Activated T-cell treated with anti-CD3 and anti-CD28 coated beads for 4 hours (primary cell): ENCODE data around the gene AP1S1.
"Not testable (repeated sequence)": the region's sequence is repeated elsewhere in the genome, so short reads cannot be mapped to it uniquely, and the experiment has no call there.

Source experiments
- DNase-seq: peaks from one replicate; pipeline ENCODE4 v3.0.0-alpha.2; 2020

Gene AP1S1

DNA sequence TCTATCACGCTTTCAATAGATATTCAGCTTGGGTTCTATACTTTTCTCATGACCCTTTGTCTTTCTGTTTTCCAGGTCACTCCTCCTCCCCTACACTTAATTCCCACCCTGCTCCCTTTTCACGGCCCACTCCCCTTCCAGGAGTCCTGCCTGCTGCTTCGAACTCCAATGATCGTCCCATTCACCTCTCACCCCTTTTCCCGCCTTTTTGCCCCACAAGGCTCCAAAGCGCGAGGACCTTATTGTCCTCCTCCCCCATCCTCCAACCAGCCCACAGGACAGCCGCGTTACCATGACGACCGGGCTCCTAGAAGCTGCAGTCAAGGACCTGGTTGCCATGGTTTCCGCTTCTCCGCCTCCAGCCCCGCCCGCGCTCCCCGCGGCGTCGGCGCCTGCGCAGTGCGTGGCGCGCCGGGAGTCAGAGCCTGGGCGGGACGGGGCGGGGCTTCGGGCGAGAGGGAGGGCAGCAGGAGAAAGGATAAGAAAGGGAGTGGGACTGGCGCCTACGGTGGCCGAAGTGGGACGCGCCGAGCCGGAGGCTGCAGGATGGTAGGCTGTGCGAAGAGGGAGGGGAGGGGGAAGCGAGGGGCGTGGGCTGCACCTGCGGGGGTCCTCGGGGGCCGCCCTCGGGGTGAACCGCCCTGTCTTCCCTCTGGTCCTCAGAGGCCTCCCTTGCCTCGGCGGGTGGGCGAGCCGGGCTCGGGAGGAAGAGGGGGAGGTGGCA, at the start of gene AP1S1:
AP1S1 (plus strand) TSS at position 508 of the 724 bp plus-strand sequence; CDS start at position 547, 39 bp downstream.
- DNase-seq = peak; percentile 91

DNA sequence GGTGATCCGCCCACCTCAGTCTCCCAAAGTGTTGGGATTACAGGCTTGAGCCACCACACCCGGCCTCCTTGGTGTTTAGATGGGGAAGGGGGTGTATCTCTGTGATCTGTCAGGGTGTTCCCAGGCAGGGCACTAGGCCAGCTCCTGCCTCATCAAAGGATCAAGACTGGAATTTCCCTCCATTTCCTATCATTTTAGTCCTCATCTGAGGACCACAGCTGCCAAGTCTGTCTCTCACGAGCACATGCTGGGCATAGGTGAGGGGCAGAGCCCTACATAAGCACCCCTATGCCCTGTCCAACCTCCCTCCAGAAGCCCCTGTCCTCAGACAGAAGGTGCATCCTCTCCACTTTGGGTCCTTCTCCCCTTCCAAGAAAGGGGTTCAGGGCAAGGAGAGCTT, 49.5 kb upstream of the AP1S1 start:
- no peak for DNase-seq

DNA sequence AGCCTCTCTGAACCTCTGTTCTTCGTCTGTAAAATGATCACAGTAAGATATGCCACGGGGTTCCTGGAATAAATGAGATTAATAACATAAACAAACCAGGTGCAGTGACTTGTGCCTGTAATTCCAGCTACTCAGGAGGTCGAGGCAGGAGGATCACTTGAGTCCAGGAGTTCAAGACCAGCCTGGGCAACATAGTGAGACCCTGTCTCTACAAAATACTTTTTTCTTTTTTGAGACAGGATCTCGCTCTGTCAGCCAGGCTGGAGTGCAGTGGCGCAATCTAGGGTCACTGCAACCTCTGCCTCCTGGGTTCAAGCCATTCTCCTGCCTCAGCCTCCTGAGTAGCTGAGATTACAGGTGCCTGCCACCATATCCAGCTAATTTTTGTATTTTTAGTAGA, 49.0 kb upstream of the AP1S1 start:
- not testable (repeated sequence) for DNase-seq

DNA sequence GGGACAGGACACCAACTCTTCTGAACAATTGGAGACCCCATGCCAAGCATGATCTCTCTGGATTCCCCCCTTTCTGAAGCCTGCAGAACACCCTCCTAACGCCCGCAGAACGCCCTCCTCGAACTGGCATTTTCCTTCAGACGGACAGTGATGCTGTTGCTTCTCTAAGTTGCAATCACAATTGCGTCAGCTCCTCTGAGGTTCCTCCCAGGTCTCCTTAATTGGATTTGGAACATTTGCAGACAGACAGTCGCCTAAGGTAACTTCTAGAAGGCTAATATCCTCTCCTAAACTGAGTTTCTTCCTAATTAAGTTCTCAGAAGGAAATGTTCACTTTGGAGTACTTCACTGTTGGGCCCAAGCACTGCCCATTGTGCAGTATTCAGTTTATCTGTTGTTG, 47.9 kb upstream of the AP1S1 start:
- DNase-seq = no peak

DNA sequence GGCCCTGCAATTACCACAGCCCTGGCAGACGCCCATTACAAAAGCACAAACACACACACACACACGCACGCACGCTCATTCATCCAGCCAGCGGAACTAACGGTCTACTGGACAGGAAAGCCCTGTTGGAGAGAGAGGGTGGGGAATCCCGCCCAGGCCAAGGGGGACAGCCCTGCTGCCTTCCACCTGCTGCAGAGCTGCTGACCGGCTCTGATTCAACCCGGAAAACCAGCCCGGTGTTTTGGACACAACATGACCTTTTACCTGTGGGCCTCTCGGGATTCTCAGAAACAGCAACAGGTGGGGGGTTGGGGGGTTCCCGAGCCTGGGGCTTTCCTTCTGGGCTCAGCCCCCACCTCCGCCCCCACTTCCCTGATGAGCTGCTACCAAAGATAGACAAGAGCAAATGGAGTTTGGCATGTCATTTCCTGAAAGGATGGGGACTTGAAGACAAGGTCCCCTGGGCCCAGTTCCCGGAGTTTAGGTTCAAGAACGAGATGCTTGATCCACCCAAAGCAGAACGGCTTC, 45.9 kb upstream of the AP1S1 start:
- no peak for DNase-seq

DNA sequence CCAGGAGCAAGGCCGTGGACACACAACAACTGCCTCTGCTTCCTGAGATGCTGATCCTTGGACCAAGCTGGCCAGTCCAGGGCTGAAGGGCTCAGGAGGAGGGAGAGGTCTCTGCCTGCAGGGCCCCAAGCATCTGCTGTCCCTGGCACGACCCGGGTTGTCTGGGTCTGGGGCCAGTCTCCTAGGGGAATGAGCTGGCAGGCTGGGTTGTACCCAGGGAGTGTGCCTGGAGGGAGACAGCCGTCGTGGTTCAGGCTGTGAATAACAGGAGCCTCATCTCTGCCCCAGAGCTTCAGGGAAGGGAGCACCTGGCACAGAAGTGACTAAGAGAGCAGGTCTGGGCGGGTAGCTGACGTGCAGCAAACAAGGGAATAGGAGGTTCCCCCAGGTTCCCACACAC, 45.3 kb upstream of the AP1S1 start:
- no peak for DNase-seq

DNA sequence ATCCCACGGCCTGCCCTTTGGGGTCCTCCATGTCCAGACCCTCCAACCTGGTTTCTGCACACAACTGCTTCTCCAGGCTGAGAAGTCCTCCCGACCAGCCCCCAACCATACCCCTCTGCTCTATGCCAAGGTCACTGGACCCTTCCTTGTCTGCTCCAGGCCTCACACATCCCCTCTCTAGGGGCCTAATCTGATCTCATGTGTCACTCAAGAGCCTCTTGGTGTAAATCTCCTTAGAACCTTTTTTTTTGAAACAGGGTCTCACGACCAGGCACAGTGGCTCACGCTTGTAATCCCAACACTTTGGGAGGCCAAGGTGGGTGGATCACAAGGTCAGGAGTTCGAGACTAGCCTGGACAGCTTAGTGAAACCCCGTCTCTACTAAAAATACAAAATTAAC, 44.9 kb upstream of the AP1S1 start:
- no peak for DNase-seq

DNA sequence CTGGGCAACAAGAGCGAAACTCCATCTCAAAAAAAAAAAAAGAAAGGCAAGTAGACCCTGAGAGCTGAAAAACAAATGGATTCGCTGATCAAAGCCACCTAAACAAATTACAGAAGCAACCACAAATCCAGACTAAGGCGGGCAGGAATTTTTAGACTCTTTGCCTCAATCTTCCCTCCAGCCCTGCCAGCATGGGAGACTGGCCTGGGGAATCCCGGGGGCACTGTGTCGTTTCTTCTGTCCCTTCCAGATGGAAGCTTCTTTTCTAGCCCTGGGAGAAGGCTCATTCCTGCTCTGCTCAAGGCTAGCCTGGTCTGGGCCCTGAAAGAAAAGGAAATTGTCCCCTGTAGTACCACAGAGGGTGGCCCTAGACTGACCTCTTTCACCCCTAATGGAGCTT, 43.0 kb upstream of the AP1S1 start:
- no peak for DNase-seq

DNA sequence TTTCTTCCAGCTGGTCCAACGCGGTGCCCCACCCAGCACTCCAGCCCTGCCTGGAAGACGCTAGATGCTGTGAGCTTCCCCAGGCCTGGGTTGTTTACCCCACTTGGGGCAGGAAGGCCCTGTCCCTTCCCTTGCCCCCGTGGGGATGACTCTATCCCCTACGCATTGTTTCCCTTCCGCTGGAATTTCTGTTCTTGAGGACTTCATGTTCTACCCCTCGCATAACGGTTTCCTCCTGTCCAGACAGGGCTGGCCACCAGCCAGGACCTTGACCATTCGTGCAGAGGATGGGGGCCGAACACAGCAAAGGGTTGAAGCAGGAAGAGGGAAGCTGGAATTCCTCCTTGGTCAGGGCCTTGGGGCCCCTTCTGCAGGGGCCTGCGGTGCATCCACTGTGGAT, 42.0 kb upstream of the AP1S1 start:
- no peak for DNase-seq

DNA sequence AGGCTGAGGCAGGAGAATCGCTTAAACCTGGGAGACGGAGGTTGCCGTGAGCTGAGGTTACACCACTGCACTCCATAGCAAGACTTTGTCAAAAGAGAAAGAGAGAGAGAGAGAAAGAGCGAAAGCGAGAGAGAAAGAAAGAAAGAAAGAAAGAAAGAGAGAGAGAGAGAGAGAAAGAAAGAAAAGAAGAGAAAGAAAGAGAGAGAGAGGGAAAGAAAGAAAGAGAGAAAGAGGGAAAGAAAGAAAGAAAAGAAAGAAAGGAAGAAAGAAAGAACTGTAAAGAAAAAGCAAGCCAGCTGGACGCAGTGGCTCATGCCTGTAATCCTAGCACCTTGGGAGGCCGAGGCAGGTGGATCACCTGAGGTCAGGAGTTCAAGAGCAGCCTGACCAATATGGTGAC, 41.1 kb upstream of the AP1S1 start:
- DNase-seq = not testable (repeated sequence)

DNA sequence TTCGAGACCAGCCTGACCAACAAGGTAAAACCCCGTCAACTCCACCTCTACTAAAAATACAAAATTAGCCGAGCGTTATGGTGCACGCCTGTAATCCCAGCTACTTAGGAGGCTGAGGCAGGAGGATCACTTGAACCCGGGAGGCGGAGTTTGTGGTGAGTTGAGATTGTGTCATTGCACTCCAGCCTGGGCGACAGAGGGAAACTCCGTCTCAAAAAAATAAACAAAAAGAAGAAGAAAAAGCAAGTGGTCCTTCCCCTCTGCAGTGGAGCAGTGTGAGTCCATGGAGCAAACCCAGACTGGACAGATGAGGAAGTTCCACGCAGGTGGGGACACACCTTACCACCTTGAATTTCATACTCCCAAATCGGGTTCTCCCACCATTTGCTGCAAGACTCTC, 40.4 kb upstream of the AP1S1 start:
- no peak for DNase-seq

DNA sequence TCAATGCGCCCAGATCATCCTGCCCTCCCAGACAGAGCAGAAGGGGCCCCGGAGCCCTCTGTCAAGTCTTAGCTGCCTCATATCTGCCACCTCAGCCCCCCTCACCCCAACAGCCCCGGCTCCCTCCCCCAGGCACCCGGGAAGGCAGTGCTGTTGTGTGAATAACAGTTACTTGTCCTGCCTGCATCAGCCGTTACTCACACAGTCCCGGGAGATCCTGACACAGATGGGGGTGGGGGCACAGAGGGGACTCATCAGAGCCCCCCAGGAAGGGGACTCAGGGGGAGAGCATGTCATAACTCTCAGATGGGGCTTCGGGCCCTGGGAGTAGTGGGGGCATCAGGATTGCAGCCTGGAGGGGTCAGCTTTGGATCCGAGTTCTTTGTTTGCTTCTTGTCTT, 39.8 kb upstream of the AP1S1 start:
- no peak for DNase-seq

DNA sequence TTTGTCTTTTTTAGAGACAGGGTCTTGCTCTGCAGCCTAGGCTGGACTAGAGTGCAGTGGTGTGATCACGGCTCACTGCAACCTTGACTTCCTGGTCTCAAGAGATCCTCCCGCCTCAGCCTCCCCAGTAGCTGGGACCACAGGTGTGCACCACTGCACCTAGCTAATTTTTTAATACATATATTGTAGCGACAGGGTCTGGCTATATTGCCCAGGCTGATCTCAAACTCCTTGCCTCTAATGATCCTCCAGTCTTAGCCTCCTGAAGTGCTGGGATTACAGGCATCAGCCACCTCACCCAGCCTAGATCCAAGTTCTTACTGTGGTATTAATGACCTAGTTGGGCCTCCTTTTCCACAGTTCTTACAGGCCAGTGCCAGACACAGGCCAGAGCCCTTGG, 39.1 kb upstream of the AP1S1 start:
- no peak for DNase-seq

DNA sequence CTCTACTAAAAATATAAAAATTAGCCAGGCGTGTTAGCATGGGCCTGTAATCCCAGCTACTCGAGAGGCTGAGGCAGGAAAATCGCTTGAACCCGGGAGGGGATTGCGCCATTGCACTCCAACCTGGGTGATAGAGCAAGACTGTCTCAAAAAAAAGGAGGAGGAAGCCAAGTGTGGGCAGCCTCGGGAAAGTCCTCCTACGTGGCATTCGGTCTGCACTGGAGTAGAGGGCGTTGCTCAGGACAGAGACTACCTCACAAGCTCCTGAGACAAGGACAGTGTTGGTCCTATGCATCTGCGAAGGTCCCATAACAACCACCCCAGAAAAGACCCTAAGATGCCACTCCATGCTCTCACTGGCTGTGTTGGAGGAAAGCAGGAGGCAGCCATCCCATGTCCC, 37.4 kb upstream of the AP1S1 start:
- no peak for DNase-seq

DNA sequence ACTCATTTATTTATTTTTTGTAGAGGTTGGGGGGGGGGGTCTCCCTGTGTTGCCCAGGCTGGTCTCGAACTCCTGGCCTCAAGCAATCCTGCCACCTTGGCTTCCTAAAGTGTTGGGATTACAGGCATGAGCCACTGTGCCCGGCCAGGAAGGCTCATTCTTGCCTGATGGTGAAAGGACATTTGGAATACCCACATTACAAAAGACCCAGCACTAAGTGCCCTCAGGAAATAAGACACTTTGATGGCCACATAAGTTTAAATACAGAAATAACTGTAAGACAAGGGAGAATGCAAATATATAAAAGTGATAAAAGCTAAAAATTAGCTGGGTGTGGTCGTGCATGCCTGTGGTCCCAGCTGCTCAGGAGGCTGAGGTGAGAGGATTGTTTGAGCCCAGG, 35.4 kb upstream of the AP1S1 start:
- no peak for DNase-seq

DNA sequence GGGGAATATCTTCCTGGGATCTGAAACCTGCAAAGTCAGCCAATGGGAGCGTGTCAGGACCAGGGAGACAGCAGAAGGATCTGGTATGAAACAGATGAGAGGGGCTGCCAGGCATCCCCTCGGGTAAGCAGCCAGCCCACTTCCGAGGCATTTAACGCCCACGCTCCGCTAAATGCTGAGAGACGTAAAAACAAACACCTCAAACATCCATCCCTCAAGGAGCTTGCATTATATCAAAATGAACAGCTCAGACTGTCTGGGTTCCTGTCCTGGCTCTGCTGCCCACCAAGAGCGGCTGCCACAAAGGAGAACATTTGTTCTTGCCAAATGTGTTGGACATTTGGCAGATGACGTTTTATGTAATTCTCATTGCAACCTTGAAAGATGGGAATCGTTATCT, 34.4 kb upstream of the AP1S1 start:
- DNase-seq = no peak

DNA sequence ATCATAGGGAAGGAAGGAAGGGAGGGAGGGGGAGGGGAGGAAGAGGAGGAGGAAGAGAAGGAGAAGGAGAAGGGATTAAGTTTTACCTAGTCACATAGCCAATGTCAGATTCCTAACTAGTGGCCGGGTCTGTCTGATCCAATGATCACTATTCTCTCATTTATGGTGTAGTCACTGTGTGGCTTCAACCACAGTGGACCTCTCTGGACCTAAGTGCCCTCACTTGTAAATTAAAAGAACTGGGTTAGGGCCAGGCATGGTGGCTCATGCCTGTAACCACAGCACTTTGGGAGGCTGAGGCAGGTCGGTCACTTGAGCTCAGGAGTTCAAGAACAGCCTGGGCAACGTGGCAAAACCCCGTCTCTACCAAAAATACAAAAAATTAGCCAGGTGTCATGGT, 34.0 kb upstream of the AP1S1 start:
- DNase-seq = no peak

DNA sequence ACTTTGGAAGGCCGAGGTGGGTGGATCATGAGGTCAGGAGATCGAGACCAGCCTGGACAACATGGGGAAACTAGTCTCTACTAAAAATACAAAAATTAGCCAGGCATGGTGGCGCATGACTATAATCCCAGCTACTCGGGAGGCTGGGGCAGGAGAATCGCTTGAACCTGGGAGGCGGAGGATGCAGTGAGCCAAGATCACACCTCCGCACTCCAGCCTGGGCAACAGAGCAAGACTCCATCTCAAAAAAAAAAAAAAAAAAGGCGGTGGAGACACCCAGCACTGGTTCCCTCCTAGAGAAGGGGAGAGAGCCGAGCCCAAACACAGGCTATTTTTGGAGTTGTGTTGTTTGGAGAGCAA, 32.7 kb upstream of the AP1S1 start:
- DNase-seq = not testable (repeated sequence)

DNA sequence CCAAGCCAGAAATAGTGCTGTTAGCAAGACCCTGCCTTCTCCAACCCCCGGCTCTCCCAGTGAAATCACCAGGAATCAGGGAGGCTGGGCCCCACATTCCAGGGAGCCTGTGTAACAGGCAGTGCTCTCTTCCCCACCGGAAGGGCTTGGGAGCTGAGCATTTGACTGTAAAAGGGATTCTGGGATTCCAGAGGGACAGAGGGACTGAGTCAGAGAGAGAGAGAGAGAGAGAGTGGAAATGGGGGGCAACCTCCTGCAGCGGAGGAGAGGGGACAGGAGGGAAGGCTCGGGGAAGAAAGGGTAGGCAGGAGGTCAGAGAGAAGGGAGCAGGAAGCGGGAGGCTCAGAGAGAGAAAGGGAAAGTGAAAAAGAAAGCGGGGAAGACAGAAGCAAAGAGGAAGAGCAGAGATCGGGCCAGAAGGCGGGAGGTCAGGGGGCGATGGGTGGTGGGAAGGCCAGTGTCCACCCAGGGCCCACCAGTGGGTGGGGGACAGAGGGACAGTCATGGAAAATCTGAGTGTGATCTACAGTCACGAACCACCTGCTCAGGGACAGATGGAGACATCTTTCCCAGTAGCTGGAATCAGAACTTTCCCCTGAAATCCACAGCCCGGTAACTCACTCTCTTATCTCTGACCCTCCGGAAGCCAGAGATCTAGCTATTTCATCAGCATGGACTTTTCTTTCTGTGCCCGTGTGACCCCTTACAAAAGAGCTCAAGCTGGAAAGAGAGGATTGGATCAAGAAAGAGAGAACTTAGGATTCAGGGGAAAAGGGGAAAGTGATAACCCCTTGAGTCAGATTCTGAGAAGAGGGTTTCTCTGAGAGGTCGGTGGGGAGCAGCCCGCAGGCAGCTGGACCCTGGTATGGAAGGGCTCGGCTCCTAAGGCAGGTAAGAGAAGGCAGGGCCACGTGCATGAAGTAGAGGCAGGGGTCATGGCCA, 32.0 kb upstream of the AP1S1 start:
- no peak for DNase-seq

DNA sequence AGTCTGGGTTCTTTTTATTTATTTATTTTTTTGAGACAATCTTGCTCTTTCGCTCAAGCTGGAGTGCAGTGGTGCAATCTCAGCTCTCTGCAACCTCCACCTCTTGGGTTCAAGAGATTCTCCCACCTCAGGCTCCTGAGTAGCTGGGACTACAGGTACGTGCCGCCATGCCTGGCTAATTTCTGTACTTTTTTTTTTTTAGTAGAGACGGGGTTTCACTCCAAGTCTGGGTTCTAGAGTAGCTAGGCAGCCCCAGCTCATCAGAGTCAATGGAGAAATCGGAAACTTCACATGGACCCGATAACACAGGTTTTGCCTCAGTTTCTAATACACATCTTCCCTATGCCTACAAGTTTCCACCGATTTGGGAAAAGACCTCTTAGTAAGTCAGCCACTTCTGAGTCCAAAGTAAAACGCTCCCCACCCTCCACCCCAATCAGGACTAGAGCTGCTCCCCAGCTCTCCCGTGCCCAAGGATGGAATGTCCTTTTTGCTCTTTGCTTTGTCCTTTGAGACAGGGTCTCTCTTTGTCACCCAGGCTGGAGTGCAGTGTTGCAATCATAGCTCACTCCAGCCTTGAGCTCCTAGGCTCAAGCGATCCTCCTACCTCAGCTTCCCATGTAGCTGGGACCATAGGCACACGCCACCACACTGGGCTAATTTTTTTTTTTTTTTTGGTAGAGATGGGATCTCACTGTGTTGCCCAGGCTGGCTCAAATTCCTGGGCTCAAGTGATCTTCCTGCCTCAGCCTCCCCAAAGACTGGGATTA, 31.2 kb upstream of the AP1S1 start:
- DNase-seq = no peak

DNA sequence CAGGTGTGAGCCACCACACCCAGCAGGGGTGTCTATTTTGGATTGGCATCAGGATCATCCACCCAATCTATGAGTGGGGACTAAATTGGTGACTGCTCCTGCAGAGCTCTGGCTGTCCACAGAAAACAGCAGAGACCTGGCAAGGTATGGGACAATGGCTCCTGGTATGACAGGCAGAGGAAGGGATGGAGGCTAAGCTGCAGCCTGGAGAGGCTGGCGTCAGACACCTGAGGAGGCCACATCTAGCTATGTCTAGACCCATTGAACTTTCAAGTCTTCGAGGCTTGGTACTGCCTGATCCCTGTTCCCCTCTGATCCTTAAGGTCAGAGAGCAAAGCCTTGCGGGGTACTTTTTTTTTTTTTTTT, 30.6 kb upstream of the AP1S1 start:
- DNase-seq = no peak

DNA sequence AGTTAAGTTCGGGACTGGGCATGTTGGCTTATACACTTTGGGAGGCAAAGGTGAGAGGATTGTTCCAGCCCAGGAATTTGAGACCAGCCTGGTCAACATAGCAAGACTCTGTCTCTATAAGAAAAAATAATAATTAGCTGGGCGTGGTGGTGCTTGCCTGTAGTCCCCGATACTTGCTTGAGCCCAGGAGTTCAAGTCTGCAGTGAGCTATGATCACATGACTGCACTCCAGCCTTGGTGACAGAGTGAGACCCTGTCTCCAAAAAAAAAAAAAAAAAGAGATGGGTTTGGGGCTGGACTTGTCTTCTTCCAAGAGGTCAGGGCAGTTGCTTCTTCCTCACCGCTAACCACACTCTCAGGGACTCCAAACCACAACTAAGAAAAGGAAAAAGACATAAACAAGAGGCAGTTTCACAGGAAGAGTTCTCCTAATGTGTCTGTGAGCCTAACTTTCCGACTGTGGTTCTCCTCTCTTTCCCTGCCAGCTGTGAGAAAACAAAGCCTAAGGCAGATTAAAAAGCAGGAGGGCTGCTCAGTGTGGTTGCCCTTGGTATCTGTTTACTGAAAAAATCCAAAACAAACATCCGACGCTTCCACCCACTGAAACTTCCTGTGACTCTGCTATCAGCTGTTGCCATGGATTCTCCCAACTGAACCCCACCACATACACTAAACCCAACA, 29.8 kb upstream of the AP1S1 start:
- DNase-seq = no peak
